ENCODE results near the gene ZNF547.
A peak's percentile ranks its signal among the peaks of the same experiment; 100 is the strongest.

Gene ZNF547

GRCh38 chr19:57380923-57381322 is 17.6 kb downstream of the ZNF547 start:
- no peak overlapping the region for H3K9ac ChIP-seq (ENCODE audit: insufficient read length)
- DNase-seq (ENCODE audit: low read depth, low spot score) = no peak
- H3K9me3 ChIP-seq (ENCODE audit: low read depth, low read length) = peaks cover 5% of the 10 kb centered on the region; the same call in 1 of the 2 replicates
- H3K4me3 ChIP-seq = no peak overlapping the region
- H3K27ac ChIP-seq = no peak overlapping the region
- H3K36me3 ChIP-seq (ENCODE audit: insufficient read depth, low read length) = peaks cover 21% of the 10 kb centered on the region
- TF ChIP-seq POLR2AphosphoS5 (IDR thresholded peaks at IDR 0.05; ENCODE audit: borderline replicate concordance, low read depth, low read length) (no peak), EZH2 (IDR thresholded peaks at IDR 0.05) (no peak)

- no peak for DNase-seq (ENCODE audit: low read depth, low spot score)
- no peak for TF ChIP-seq FOXP2 (optimal IDR thresholded peaks at IDR 0.05; ENCODE audit: control extremely low read depth, extremely low read length, insufficient read depth)
- no peak for TF ChIP-seq POLR2AphosphoS5 (IDR thresholded peaks at IDR 0.05; ENCODE audit: borderline replicate concordance, low read depth, low read length)
- no peak for TF ChIP-seq EZH2 (IDR thresholded peaks at IDR 0.05)
- peaks cover 8% of the 10 kb centered on the region for H3K36me3 ChIP-seq (ENCODE audit: insufficient read depth, low read length)
- H3K9ac ChIP-seq (ENCODE audit: insufficient read length) = no peak overlapping the region
- no peak overlapping the region for H3K4me3 ChIP-seq
- no peaks in the 10 kb centered on the region; the same call in 1 of the 2 replicates for H3K9me3 ChIP-seq (ENCODE audit: low read depth, low read length)
- H3K27ac ChIP-seq = no peak overlapping the region
Measured at GRCh38 chr19:57382806-57383488, 19.6 kb downstream of the ZNF547 start.

GRCh38 chr19:57389194-57389729 is 25.9 kb downstream of the ZNF547 start:
- H3K27ac ChIP-seq = peak overlapping the region; percentile 95
- peak overlapping the region; percentile 76 for H3K9ac ChIP-seq (ENCODE audit: insufficient read length)
- peaks cover 26% of the 10 kb centered on the region for H3K36me3 ChIP-seq (ENCODE audit: insufficient read depth, low read length)
- peaks cover 22% of the 10 kb centered on the region for H3K9me3 ChIP-seq (ENCODE audit: low read depth, low read length)
- DNase-seq (ENCODE audit: low read depth, low spot score) = no peak
- TF ChIP-seq FOXP2 (optimal IDR thresholded peaks at IDR 0.05; ENCODE audit: control extremely low read depth, extremely low read length, insufficient read depth) = no peak
- TF ChIP-seq EZH2 (IDR thresholded peaks at IDR 0.05) = no peak
- no peak for TF ChIP-seq POLR2AphosphoS5 (IDR thresholded peaks at IDR 0.05; ENCODE audit: borderline replicate concordance, low read depth, low read length)
- H3K4me3 ChIP-seq = peak overlapping the region; percentile 96

GRCh38 chr19:57389730-57390598 is 26.6 kb downstream of the ZNF547 start, which contains the start of gene ZNF548:
TSS of gene ZNF548 (plus strand) at chr19:57389854. CDS start at chr19:57390100, 246 bp downstream.
- peak; percentile 96 for DNase-seq (ENCODE audit: low read depth, low spot score)
- H3K36me3 ChIP-seq (ENCODE audit: insufficient read depth, low read length) = peaks cover 30% of the 10 kb centered on the region
- peaks cover 24% of the 10 kb centered on the region for H3K9me3 ChIP-seq (ENCODE audit: low read depth, low read length)
- H3K27ac ChIP-seq = peak within 1 kb of the TSS; percentile 95
- peak within 1 kb of the TSS; percentile 96 for H3K4me3 ChIP-seq
- H3K9ac ChIP-seq (ENCODE audit: insufficient read length) = peak within 1 kb of the TSS; percentile 96
- TF ChIP-seq FOXP2 (optimal IDR thresholded peaks at IDR 0.05; ENCODE audit: control extremely low read depth, extremely low read length, insufficient read depth) (peak; percentile 78), EZH2 (IDR thresholded peaks at IDR 0.05) (no peak), POLR2AphosphoS5 (IDR thresholded peaks at IDR 0.05; ENCODE audit: borderline replicate concordance, low read depth, low read length) (peak; percentile 71; the same call in 1 of the 2 replicates)

DNA sequence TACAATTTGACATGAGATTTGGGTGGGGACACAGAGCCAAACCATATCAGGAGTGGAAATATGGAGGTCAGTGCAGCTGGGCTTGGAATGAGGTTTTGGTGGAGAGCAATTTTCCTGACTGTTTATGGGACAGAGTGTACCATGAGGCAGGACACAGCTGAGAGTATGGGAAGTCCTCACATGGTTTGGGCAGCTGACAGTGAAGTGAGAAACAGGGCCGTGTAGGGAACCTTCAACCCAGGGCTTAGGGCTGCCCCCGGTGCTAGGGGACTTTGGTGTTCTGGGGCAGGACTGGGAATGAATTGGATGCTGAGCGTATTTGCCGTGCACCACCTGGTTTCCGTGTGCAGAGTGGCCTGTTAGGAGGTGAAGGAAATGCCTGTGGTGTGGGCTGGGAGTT is 32.4 kb downstream of the ZNF547 start:
- no peak overlapping the region for H3K9ac ChIP-seq (ENCODE audit: insufficient read length)
- H3K9me3 ChIP-seq (ENCODE audit: low read depth, low read length) = peaks cover 26% of the 10 kb centered on the region
- no peak overlapping the region for H3K4me3 ChIP-seq
- peaks cover 73% of the 10 kb centered on the region for H3K36me3 ChIP-seq (ENCODE audit: insufficient read depth, low read length)
- H3K27ac ChIP-seq = no peak overlapping the region
- no peak for DNase-seq (ENCODE audit: low read depth, low spot score)
- TF ChIP-seq POLR2AphosphoS5 (IDR thresholded peaks at IDR 0.05; ENCODE audit: borderline replicate concordance, low read depth, low read length) (no peak), EZH2 (IDR thresholded peaks at IDR 0.05) (no peak), FOXP2 (optimal IDR thresholded peaks at IDR 0.05; ENCODE audit: control extremely low read depth, extremely low read length, insufficient read depth) (no peak)

- Histone ChIP-seq H3K9me3 (ENCODE audit: low read depth, low read length) (peaks cover 14% of the 10 kb centered on the region; the same call in 1 of the 2 replicates), H3K36me3 (ENCODE audit: insufficient read depth, low read length) (peaks cover 56% of the 10 kb centered on the region), H3K27ac (no peak overlapping the region), H3K4me3 (no peak overlapping the region), H3K9ac (ENCODE audit: insufficient read length) (no peak overlapping the region)
- TF ChIP-seq POLR2AphosphoS5 (IDR thresholded peaks at IDR 0.05; ENCODE audit: borderline replicate concordance, low read depth, low read length) (no peak), EZH2 (IDR thresholded peaks at IDR 0.05) (no peak)
- DNase-seq (ENCODE audit: low read depth, low spot score) = no peak
Measured at GRCh38 chr19:57398868-57399267, 35.5 kb downstream of the ZNF547 start.

DNA sequence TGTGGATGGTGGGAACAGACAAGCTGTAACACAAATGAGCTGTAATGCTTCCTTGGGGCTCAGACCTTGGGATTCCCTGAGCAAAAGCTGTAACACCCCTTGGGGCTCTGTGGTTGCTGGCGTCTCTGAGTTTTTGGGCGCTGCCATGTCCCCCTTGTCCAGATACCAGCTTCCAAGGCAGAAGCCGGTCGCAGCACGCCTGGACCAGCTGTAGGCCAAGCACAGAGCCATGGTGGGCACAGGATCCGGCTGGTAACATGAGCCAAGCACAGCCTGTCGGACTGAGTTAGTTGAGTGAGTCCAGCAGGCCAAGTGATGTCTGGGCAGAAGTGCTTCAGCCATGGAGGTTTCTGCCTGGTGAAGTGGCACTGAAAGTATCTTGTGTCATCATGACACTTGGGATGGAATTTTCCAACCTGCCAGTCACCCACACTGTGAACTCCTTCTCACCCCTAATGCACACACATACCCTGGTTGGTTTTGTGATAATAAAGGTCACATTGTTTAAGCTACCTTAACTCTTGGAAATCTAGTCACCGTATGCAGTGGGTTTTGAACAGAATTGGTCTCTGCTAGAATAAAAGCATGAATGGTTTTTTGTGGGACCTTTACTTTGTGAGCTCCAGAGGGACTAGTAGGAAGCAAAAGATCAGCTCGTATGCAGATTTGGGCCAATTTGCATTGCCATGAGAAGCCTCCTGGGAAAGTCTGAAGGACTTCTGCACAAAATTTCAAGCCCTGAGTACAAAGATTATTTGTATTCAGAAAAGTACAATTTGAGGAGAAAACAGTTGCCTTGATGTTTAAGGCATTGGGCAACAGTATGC is 40.6 kb downstream of the ZNF547 start:
- Histone ChIP-seq H3K27ac (no peak overlapping the region), H3K9me3 (ENCODE audit: low read depth, low read length) (peaks cover 1% of the 10 kb centered on the region; the same call in 1 of the 2 replicates), H3K9ac (ENCODE audit: insufficient read length) (no peak overlapping the region), H3K36me3 (ENCODE audit: insufficient read depth, low read length) (peaks cover 12% of the 10 kb centered on the region), H3K4me3 (no peak overlapping the region)
- no peak for TF ChIP-seq EZH2 (IDR thresholded peaks at IDR 0.05)
- TF ChIP-seq POLR2AphosphoS5 (IDR thresholded peaks at IDR 0.05; ENCODE audit: borderline replicate concordance, low read depth, low read length) = no peak
- TF ChIP-seq FOXP2 (optimal IDR thresholded peaks at IDR 0.05; ENCODE audit: control extremely low read depth, extremely low read length, insufficient read depth) = no peak
- no peak for DNase-seq (ENCODE audit: low read depth, low spot score)

Data from SK-N-MC (cell line).